ENCODE measurements around the gene GABRA5.
"Not testable (repeated sequence)": the region's sequence is repeated elsewhere in the genome, so short reads cannot be mapped to it uniquely, and the experiment has no call there.

The GABRA5 gene

DNA sequence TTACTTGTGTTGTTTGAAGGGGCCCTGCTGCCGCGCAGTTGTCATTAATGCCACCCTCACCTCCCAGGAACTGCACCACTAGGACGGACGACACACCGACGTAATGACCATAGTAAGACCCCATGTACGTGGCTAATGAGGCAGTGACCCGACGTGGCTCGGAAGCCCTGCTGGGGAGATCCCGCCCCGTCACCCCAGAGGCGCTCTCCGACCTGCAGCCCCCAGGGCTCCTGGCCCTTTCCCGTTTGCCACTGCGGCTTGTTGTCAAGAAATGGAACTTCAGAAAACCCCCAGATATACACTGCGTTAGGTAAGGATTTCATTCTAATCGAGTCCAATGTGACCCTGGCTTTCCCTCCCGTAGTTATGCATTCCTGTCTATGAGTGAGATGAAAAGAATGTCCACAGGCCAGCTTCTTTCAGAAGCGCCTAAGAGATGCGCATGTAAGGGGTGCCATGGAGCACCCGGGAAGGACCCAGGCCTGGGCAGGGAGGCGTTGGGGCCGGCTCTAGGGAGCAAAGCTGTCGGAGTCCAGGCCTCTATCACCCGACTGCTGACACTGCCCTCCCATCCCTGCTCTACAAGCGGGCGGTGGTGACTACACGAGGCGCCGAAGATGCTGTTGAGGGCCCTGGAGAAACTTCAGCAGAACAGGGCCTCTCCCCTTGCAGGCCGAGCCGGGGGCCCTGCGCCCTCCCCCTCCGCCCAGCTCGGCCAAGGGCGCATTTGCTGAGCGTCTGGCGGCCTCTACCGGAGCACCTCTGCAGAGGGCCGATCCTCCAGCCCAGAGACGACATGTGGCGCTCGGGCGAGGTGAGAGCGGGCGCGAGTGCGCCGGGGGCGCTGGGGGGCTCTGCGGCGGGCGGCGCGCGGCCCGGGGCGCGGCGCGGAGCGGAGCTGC is at the start of gene GABRA5:
Gene GABRA5, plus strand, starts transcription at position 765 of the 902 bp plus-strand sequence. CDS start 2,187 bp downstream, outside the sequence.
- peaks cover 34% of the 10 kb centered on the region for H3K27me3 ChIP-seq (ENCODE audit: control insufficient read depth, insufficient read depth, low read length)
- no peaks in the 10 kb centered on the region for H3K36me3 ChIP-seq (ENCODE audit: control insufficient read depth, insufficient read depth, low read length)
- H3K4me3 ChIP-seq (ENCODE audit: low read depth, low read length) = peak within 1 kb of the TSS; percentile 64
- H3K4me1 ChIP-seq (ENCODE audit: control insufficient read depth, insufficient read depth, low read length) = peaks cover 13% of the 10 kb centered on the region
- H3K9ac ChIP-seq (ENCODE audit: low read depth, low read length) = peak within 1 kb of the TSS; percentile 76
- no peaks in the 10 kb centered on the region for H3K9me3 ChIP-seq (ENCODE audit: control insufficient read depth, insufficient read depth, low read length)

DNA sequence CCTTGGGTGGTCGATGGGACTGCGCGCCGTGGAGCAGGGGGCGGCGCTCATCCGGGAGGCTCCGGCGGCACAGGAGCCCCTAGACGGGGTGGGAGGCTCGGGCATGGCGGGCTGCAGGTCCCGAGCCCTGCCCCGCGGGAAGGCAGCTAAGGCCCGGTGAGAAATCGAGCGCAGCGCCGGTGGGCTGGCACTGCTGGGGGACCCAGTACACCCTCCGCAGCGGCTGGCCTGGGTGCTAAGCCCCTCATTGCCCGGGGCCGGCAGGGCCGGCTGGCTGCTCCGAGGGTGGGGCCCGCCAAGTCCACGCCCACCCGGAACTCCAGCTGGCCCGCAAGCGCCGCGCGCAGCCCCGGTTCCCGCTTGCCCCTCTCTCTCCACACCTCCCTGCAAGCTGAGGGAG is 35.7 kb upstream of the GABRA5 start:
- not testable (repeated sequence) for H3K9me3 ChIP-seq (ENCODE audit: control insufficient read depth, insufficient read depth, low read length); H3K36me3 ChIP-seq (ENCODE audit: control insufficient read depth, insufficient read depth, low read length); H3K27me3 ChIP-seq (ENCODE audit: control insufficient read depth, insufficient read depth, low read length); H3K9ac ChIP-seq (ENCODE audit: low read depth, low read length); H3K4me1 ChIP-seq (ENCODE audit: control insufficient read depth, insufficient read depth, low read length); H3K4me3 ChIP-seq (ENCODE audit: low read depth, low read length)

DNA sequence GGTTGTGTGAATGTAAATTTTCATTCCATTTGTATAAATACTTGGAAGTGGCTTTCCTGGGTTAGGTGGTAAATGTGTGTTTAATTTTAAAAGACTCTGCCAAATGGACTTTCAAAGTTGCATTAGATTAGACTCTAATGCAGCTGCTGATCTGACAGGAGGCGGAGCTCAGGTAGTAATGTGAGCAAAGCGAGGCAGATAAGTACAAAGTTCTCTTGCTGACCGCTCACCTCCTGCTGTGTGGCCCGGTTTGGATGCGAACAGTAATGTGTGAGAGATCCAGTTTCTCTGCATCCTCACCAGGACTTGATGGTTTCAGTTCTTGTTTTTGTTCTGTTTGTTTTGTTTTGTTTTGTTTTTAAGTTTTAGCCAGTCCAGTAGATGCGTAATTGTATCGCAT is 34.9 kb upstream of the GABRA5 start:
- H3K36me3 ChIP-seq (ENCODE audit: control insufficient read depth, insufficient read depth, low read length) = no peaks in the 10 kb centered on the region

DNA sequence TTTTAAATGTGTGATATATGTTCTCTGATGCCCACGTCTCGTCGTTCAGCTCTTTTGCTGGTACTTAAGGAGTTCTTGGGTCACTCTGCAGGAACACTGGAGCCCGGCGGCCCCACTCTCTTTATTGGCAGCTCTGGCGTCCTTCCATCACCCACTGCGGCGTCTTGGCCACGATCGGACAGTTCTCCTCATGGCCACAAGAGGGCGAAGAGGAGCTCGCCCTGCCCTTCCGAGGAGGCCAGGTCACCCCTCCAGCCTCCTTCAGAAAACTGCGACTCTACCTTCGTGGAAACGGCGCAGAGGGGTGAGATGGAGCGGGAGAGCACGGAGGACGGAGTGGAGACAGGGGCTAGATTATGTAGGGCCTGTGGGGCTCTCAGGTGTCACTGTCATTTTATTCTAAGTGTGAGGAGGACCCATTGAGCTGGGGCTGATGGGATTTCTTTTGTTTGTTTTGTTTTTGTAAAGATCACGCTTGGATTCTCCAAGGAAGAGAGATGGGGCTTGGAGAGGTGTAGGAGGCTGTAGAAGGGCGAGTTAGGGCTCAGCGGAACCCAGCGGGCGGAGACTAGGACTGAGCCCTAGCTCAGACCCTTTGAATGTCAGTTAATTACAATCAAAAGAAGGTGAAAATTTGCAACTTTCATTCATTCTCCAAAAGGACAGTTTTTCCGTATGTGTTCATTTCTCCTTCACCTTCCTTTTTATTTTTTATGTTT is 28.0 kb upstream of the GABRA5 start:
- H3K9ac ChIP-seq (ENCODE audit: low read depth, low read length) = no peak overlapping the region
- peaks cover 3% of the 10 kb centered on the region for H3K27me3 ChIP-seq (ENCODE audit: control insufficient read depth, insufficient read depth, low read length)
- H3K4me1 ChIP-seq (ENCODE audit: control insufficient read depth, insufficient read depth, low read length) = peaks cover 9% of the 10 kb centered on the region
- H3K4me3 ChIP-seq (ENCODE audit: low read depth, low read length) = peak overlapping the region; percentile 52
- peaks cover 2% of the 10 kb centered on the region for H3K9me3 ChIP-seq (ENCODE audit: control insufficient read depth, insufficient read depth, low read length)
- no peaks in the 10 kb centered on the region for H3K36me3 ChIP-seq (ENCODE audit: control insufficient read depth, insufficient read depth, low read length)

More for the DNA sequence above, 34.9 kb upstream of the GABRA5 start:
- H3K4me3 ChIP-seq (ENCODE audit: low read depth, low read length) = no peak overlapping the region
- no peak overlapping the region for H3K9ac ChIP-seq (ENCODE audit: low read depth, low read length)
- no peaks in the 10 kb centered on the region for H3K27me3 ChIP-seq (ENCODE audit: control insufficient read depth, insufficient read depth, low read length)
- H3K9me3 ChIP-seq (ENCODE audit: control insufficient read depth, insufficient read depth, low read length) = peaks cover 2% of the 10 kb centered on the region
- H3K4me1 ChIP-seq (ENCODE audit: control insufficient read depth, insufficient read depth, low read length) = no peaks in the 10 kb centered on the region

DNA sequence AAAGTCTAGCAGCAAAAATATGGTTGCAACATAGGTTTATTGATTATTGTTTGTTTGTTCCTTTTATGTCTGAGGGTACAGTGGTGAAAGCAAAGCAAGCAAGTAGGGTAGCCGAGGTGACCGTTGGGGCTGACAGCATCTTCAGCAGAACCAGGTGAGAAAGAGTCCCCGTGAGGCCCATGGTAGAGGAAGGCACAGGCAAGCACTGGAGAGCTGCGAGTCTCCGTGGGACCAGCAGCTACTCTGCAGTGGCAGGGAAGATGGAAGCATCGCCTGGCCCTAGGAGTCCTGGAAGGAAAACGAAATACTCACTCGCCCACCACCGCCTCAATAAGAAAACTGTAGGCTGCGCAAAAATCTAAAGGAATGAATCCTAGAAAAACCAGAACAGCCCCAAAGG is 25.3 kb upstream of the GABRA5 start:
- H3K27me3 ChIP-seq (ENCODE audit: control insufficient read depth, insufficient read depth, low read length) = peaks cover 3% of the 10 kb centered on the region
- peaks cover 2% of the 10 kb centered on the region for H3K9me3 ChIP-seq (ENCODE audit: control insufficient read depth, insufficient read depth, low read length)
- H3K36me3 ChIP-seq (ENCODE audit: control insufficient read depth, insufficient read depth, low read length) = no peaks in the 10 kb centered on the region
- H3K9ac ChIP-seq (ENCODE audit: low read depth, low read length) = no peak overlapping the region
- peaks cover 12% of the 10 kb centered on the region for H3K4me1 ChIP-seq (ENCODE audit: control insufficient read depth, insufficient read depth, low read length)
- peak overlapping the region; percentile 53 for H3K4me3 ChIP-seq (ENCODE audit: low read depth, low read length)

DNA sequence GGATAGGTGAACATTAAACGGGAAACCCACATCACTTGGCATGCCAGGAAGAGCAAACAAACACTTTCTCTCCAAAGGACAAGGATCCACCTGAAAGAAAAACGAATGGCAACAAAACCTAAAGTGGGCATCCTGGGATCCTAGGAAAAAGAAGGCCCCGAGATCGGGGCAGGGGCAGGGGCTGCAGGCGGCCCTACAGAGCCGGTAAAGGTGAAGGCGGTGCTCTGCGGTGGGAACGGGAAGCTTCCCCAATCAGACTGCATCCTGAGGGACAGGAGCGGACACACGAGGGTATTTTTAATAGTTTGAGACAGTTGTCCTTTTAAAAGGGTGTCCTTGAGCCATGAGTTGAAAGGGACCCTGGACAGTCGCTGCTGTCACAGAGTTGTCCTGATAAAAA is 24.9 kb upstream of the GABRA5 start:
- peaks cover 17% of the 10 kb centered on the region for H3K4me1 ChIP-seq (ENCODE audit: control insufficient read depth, insufficient read depth, low read length)
- no peaks in the 10 kb centered on the region for H3K9me3 ChIP-seq (ENCODE audit: control insufficient read depth, insufficient read depth, low read length)
- no peak overlapping the region for H3K9ac ChIP-seq (ENCODE audit: low read depth, low read length)
- H3K36me3 ChIP-seq (ENCODE audit: control insufficient read depth, insufficient read depth, low read length) = no peaks in the 10 kb centered on the region
- peaks cover 3% of the 10 kb centered on the region for H3K27me3 ChIP-seq (ENCODE audit: control insufficient read depth, insufficient read depth, low read length)
- H3K4me3 ChIP-seq (ENCODE audit: low read depth, low read length) = peak overlapping the region; percentile 53

DNA sequence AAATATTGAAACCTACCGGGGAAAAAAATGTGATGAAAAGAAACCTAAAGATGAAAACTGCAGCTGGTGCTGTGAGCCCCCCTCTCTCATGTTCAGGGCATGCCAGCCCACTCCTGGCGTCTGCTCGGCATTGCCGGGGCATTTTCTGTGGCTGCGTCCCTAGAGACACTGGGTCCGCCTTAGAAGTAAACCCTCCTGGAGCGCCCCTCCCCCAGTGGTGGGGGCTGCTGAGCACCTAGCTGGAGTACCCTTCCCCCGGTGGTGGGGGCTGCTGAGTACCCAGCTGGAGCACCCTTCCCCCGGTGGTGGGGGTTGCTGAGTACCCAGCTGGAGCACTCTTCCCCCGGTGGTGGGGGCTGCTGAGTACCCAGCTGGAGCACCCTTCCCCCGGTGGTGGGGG is 24.5 kb upstream of the GABRA5 start:
- Histone ChIP-seq H3K4me1 (ENCODE audit: control insufficient read depth, insufficient read depth, low read length) (peaks cover 17% of the 10 kb centered on the region), H3K27me3 (ENCODE audit: control insufficient read depth, insufficient read depth, low read length) (peaks cover 3% of the 10 kb centered on the region), H3K36me3 (ENCODE audit: control insufficient read depth, insufficient read depth, low read length) (no peaks in the 10 kb centered on the region), H3K4me3 (ENCODE audit: low read depth, low read length) (peak overlapping the region; percentile 53), H3K9ac (ENCODE audit: low read depth, low read length) (no peak overlapping the region), H3K9me3 (ENCODE audit: control insufficient read depth, insufficient read depth, low read length) (no peaks in the 10 kb centered on the region)

DNA sequence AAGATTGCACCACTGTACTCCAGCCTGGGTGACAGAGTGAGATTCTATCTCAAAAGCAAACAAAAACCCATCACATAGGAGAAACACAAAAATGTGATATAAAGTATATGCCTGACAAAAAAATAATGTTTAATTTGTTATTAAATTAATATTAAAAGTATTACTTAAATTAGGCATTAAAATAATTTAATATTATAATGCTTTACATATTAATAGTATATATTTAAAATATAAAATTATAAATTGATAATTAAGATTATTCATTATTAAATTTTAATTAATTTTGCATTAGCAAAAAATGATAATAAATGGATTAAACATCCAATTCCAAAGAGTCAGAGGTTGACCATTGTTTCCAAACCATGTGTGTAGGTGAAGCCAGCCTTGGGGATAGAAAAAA is 22.0 kb upstream of the GABRA5 start:
- peaks cover 3% of the 10 kb centered on the region for H3K27me3 ChIP-seq (ENCODE audit: control insufficient read depth, insufficient read depth, low read length)
- no peaks in the 10 kb centered on the region for H3K9me3 ChIP-seq (ENCODE audit: control insufficient read depth, insufficient read depth, low read length)
- H3K9ac ChIP-seq (ENCODE audit: low read depth, low read length) = no peak overlapping the region
- H3K36me3 ChIP-seq (ENCODE audit: control insufficient read depth, insufficient read depth, low read length) = no peaks in the 10 kb centered on the region
- peaks cover 14% of the 10 kb centered on the region for H3K4me1 ChIP-seq (ENCODE audit: control insufficient read depth, insufficient read depth, low read length)
- H3K4me3 ChIP-seq (ENCODE audit: low read depth, low read length) = no peak overlapping the region

DNA sequence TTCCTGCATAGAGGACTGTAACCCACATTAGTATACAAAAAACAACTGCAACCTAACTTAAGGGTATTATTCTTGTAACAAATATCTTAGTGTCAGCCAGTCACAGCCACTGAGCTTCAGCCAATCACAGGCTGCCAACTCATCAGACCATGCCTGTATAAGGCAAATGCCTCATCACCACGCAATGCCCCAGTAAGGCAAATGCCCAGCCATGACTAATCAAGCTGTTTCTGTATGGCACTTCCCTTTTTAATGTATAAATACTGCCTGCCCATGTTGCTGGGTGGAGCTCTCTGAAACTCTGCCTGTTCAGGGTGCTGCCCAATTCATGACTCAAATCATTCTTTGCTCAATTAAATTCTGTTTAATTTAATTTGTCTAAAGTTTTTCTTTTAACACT is 18.4 kb upstream of the GABRA5 start:
- H3K36me3 ChIP-seq (ENCODE audit: control insufficient read depth, insufficient read depth, low read length) = no peaks in the 10 kb centered on the region
- no peak overlapping the region for H3K4me3 ChIP-seq (ENCODE audit: low read depth, low read length)
- H3K27me3 ChIP-seq (ENCODE audit: control insufficient read depth, insufficient read depth, low read length) = no peaks in the 10 kb centered on the region
- peaks cover 8% of the 10 kb centered on the region for H3K4me1 ChIP-seq (ENCODE audit: control insufficient read depth, insufficient read depth, low read length)
- H3K9me3 ChIP-seq (ENCODE audit: control insufficient read depth, insufficient read depth, low read length) = no peaks in the 10 kb centered on the region
- no peak overlapping the region for H3K9ac ChIP-seq (ENCODE audit: low read depth, low read length)

DNA sequence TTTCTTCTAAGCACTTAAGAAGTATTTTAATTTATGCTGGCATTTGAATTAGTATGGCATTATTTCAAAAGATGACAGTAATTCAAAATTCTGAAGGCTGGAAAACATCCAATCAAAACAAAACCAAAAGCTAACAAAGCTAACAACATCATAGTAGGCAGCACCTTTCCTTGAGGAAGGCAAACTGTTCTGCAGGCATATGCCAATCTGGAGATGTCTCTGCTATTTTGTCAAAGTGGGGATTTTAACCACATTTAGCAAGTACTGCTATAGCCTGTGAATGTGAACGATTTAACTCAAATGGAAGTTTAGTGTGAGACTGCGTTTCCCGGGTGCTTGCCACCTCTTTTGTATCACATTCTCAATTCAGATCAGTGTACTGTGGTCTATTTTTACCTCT is 16.7 kb upstream of the GABRA5 start:
- no peaks in the 10 kb centered on the region for H3K36me3 ChIP-seq (ENCODE audit: control insufficient read depth, insufficient read depth, low read length)

DNA sequence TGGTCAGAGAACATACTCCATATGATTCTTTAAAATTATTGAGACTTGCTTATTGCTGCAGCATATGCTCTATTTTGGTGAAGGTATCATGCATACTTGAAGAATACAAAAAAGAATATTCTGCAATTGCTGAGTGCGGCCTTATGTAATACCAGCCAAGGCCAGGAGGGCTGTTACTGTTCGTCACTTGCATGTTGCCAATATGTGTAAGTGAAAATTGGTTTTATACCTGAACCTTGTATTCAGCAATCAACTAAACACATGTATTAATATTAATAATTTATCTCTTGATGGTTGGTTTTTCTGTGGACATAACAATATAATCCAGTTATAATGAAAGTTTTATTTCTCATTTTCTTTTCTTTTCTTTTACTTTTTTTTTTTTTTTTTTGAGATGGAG is 13.9 kb upstream of the GABRA5 start:
- Histone ChIP-seq H3K4me3 (ENCODE audit: low read depth, low read length) (no peak overlapping the region), H3K4me1 (ENCODE audit: control insufficient read depth, insufficient read depth, low read length) (no peaks in the 10 kb centered on the region), H3K9me3 (ENCODE audit: control insufficient read depth, insufficient read depth, low read length) (no peaks in the 10 kb centered on the region), H3K9ac (ENCODE audit: low read depth, low read length) (no peak overlapping the region), H3K27me3 (ENCODE audit: control insufficient read depth, insufficient read depth, low read length) (no peaks in the 10 kb centered on the region), H3K36me3 (ENCODE audit: control insufficient read depth, insufficient read depth, low read length) (no peaks in the 10 kb centered on the region)

More for the DNA sequence above, 16.7 kb upstream of the GABRA5 start:
- Histone ChIP-seq H3K4me1 (ENCODE audit: control insufficient read depth, insufficient read depth, low read length) (peaks cover 8% of the 10 kb centered on the region), H3K9ac (ENCODE audit: low read depth, low read length) (no peak overlapping the region), H3K4me3 (ENCODE audit: low read depth, low read length) (no peak overlapping the region), H3K27me3 (ENCODE audit: control insufficient read depth, insufficient read depth, low read length) (no peaks in the 10 kb centered on the region), H3K9me3 (ENCODE audit: control insufficient read depth, insufficient read depth, low read length) (no peaks in the 10 kb centered on the region)

DNA sequence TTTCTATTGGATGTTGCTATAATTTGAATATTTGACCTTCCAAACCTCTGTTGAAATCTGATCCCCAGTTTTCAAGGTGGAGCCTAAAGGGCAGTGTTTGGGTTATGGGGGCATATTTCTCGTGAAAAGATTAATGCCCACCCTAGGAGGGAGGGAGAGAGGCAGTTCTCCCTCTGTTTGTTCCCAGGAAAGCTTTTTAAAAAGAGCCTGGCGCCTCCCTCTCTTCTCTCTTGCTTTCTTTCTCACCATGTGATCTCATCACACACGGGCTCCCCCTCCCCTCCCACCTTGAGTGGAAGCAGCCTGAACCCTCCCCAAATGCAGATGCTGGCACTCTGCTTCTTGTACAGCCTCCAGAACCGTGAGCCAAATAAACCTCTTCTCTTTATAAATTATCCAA is 12.4 kb upstream of the GABRA5 start:
- no peaks in the 10 kb centered on the region for H3K36me3 ChIP-seq (ENCODE audit: control insufficient read depth, insufficient read depth, low read length)
- H3K4me3 ChIP-seq (ENCODE audit: low read depth, low read length) = no peak overlapping the region
- H3K27me3 ChIP-seq (ENCODE audit: control insufficient read depth, insufficient read depth, low read length) = no peaks in the 10 kb centered on the region
- no peak overlapping the region for H3K9ac ChIP-seq (ENCODE audit: low read depth, low read length)
- H3K9me3 ChIP-seq (ENCODE audit: control insufficient read depth, insufficient read depth, low read length) = no peaks in the 10 kb centered on the region
- H3K4me1 ChIP-seq (ENCODE audit: control insufficient read depth, insufficient read depth, low read length) = no peaks in the 10 kb centered on the region
